Cardiac fibroblast (primary cell): ENCODE data around the gene SERPINB7.

Experiments
- DNase-seq, 2 donors: peaks; one replicate each; pipeline versions ENCODE4 v3.0.0 to v3.0.0-alpha.2; 2010; ENCODE audit warnings: low read depth in 2 of 2
- H3K4me3 ChIP-seq, 2 donors: replicated peaks in 1 of 2; 1 replicate in 1 of 2; 2 replicates in 1 of 2; pipeline ENCODE4 v1.5.1; 2011; ENCODE audit warnings: low read depth in 2 of 2, low read length in 2 of 2, mild to moderate bottlenecking in 2 of 2, moderate library complexity in 1 of 2
- CTCF ChIP-seq: IDR thresholded peaks from one replicate; pipeline ENCODE4 v1.5.1; 2011; ENCODE audit warnings: low read depth, mild to moderate bottlenecking, low read length, inconsistent platforms

The SERPINB7 gene

GRCh38 chr18:63775166-63775730 lies at the start of gene SERPINB7:
Gene SERPINB7 (plus strand): TSS chr18:63775418. CDS start chr18:63782373, 6,955 bp downstream.
- no peak within 1 kb of the TSS for H3K4me3 ChIP-seq
- peak in 1 of 2 donors; percentile 91 for DNase-seq
- TF ChIP-seq CTCF: no peak

- no peak for TF ChIP-seq CTCF
- no peak overlapping the region for H3K4me3 ChIP-seq
Measured at GRCh38 chr18:63725682-63726480, 49.3 kb upstream of the SERPINB7 start.

GRCh38 chr18:63730773-63731172 lies 44.4 kb upstream of the SERPINB7 start:
- TF ChIP-seq CTCF: no peak
- H3K4me3 ChIP-seq: no peak overlapping the region
- peak in 1 of 2 donors; percentile 66 for DNase-seq

More at GRCh38 chr18:63725682-63726480, 49.3 kb upstream of the SERPINB7 start:
- no peak for DNase-seq

- TF ChIP-seq CTCF: no peak
- no peak for DNase-seq
Measured at GRCh38 chr18:63731215-63731614, 44.0 kb upstream of the SERPINB7 start.

GRCh38 chr18:63736876-63737275 lies 38.3 kb upstream of the SERPINB7 start:
- DNase-seq: peak in 1 of 2 donors; percentile 12
- no peak for TF ChIP-seq CTCF
- H3K4me3 ChIP-seq: no peak overlapping the region

More at GRCh38 chr18:63731215-63731614, 44.0 kb upstream of the SERPINB7 start:
- H3K4me3 ChIP-seq: no peak overlapping the region

- TF ChIP-seq CTCF: peak; percentile 49
- no peak overlapping the region for H3K4me3 ChIP-seq
- DNase-seq: peak; percentile 43 to 58
Measured at GRCh38 chr18:63741769-63742168, 33.4 kb upstream of the SERPINB7 start.
